Measurements from ENCODE around the gene TEDC2.
"Not testable (repeated sequence)": the region's sequence is repeated elsewhere in the genome, so short reads cannot be mapped to it uniquely, and the experiment has no call there.

TEDC2 gene

GRCh38 chr16:2438121-2438520, 21.8 kb upstream of the TEDC2 start:
- DNase-seq (ENCODE audit: low spot score) = no peak

GRCh38 chr16:2439598-2439997, 20.3 kb upstream of the TEDC2 start:
- no peak for DNase-seq (ENCODE audit: low spot score)

DNA sequence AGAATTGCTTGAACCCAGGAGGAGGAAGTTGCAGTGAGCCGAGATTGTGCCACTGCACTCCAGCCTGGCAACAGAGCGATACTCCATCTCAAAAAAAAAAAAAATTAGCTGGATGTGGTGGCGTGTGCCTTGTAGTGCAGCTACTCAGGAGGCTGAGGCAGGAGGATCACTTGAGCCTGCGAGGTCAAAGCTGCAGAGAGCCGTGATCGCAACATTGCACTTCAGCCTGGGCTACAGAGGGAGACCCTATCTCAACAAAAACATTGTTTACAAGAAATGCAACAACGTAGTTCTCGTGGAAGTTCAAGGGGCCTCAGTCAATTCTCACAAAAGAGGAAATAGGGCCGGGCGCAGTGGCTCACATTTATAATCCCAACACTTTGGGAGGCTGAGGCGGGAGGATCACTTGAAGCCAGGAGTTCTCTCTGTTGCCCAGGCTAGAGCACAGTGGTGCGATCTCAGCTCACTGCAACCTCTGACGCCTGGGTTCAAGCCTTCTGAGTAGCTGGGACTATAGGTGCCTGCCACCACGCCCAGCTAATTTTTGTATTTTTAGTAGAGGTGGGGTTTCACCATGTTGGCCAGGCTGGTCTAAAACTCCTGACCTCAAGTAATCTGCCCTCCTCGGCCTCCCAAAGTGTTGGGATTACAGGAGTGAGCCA, 18.6 kb upstream of the TEDC2 start:
- DNase-seq (ENCODE audit: low spot score) = not testable (repeated sequence)

GRCh38 chr16:2443555-2443954, 16.4 kb upstream of the TEDC2 start:
- no peak for DNase-seq (ENCODE audit: low spot score)

GRCh38 chr16:2447920-2448583, 11.9 kb upstream of the TEDC2 start:
- DNase-seq (ENCODE audit: low spot score) = peak; percentile 23

DNA sequence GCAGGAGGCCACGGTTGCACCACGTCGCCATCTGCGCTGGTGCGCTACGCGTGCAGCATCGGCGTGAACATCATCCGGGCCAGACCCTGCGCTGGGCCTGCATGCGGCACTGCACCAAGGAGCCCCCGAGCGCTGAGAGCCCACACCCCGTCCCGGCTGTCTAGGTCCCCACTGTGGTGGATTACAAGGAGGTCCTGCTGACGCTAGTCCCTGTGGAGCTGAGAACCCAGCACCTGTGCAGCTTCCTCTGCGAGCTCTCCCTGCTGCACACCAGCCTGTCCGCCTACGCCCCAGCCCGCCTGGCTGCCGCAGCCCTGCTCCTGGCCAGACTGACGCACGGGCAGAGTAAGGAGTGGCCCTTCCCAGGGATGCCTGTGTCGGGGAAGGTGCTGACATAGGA, 10.8 kb upstream of the TEDC2 start:
- DNase-seq (ENCODE audit: low spot score) = no peak

GRCh38 chr16:2450535-2450934, 9.4 kb upstream of the TEDC2 start:
- DNase-seq (ENCODE audit: low spot score) = no peak

DNA sequence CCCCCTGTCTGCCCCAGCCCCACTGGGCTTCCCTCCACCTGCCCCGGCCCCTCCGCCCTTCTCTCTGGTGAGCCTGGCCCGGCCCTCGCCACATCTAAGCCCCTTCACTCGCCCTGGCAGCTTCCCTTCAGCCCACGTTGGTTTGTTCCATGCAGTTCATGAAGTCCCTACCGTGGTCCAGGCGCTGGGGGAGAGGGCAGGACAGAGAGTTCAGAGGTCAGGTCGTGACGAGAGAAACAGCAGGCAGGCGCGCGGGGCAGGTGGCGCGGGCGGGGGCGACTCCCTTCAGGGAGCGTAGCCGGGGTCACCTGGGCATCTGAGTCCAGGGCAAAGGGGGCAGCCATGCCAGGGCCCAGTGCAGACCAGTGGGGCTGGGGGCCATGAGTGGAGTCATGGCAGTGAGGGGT, 8.9 kb upstream of the TEDC2 start:
- DNase-seq (ENCODE audit: low spot score) = no peak

GRCh38 chr16:2451851-2452320, 8.0 kb upstream of the TEDC2 start:
- DNase-seq (ENCODE audit: low spot score) = no peak

DNA sequence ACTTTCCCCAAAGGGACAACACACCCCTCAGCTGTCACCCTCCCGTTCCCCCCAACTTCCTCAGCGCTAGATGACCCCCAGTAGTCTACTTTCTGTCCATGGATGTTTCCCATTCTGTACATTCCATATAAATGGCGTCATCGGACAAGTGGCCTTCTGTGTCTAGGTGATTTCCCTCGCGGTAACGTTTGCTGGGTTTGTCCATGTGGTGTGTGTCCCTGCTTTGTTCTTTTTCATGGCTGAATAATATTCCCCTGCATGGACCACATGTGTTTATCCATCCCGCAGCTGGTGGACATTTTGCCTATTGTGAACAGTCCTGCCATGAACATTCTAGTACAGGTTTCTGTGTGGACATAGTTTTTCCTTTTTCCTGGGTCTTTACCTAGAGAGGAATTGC, 7.3 kb upstream of the TEDC2 start:
- no peak for DNase-seq (ENCODE audit: low spot score)

DNA sequence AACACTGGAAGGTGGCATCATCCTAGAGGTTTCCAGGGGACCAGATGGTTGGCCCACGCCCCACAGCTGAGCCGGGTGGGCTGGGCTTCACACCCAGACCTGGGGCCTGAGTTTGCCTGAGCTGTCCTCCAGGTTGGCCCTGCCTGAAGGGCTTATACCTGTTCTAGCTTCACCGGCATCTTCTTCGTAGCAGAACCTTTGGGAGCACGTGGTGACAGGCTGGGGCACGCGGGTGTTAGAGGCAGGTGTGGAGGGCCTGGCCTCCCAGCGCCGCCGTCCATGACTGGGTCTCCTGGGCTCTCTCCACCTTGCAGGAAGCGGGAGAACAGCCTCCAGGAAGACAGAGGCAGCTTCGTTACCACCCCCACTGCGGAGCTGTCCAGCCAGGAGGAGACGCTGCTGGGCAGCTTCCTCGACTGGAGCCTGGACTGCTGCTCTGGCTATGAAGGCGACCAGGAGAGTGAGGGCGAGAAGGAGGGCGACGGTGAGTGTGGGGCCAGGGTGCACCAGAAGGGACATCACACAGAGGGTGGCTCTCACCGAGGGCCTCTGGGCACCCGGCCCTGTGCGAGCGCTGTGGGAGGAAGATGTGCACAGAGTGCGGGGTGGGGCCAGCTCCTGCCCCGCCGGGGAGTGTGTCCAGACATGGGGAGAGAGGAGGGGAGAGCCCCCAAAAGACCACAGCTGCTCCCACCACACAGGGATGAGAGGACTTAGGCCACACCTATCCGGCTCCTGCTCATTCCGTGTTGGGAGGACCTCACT, 4.6 kb upstream of the TEDC2 start:
- no peak for DNase-seq (ENCODE audit: low spot score)

- DNase-seq (ENCODE audit: low spot score) = no peak
These were observed 3.3 kb upstream of the TEDC2 start for GRCh38 chr16:2456551-2457153.

GRCh38 chr16:2457267-2457666, 2.6 kb upstream of the TEDC2 start:
- no peak for DNase-seq (ENCODE audit: low spot score)

GRCh38 chr16:2457946-2458345, 2.0 kb upstream of the TEDC2 start:
- DNase-seq (ENCODE audit: low spot score) = no peak

DNA sequence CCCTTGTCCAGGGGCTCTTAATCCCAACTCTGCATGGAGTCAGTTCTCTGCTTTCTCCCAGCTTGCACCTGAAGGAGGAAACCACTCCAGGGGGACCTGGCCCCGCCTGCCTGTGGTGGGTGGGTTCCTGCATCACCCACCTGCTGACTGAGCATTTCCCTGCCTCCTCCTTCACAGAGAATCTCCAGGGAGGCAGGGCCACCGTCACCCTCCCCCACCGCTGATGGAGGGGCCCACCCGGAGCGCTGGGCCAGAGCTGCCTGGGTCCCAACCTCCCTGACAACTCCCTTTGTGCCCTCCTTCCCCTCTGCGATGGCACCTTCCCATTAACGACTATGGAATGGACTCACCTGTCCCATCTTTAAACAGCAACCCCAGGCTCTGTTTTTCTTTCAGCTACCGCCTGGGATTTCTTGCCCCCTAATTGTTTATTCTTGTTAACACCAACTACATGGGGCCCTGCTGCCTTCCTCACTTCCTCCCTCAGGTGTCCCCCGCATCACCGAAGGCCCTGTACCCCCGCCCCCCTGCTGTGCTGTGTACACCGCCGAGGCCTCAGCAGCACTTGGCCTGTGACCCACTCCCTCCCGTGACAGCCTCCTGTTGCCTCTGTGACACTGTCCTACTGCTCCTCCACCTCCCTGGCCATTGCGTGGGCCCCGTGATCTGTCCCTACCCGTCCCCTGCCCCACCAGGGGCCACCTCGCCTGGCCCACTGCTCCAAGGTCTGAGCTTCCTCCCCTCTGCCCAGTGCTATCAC, 842 bp upstream of the TEDC2 start:
- DNase-seq (ENCODE audit: low spot score) = no peak

- DNase-seq (ENCODE audit: low spot score) = no peak
These were observed 443 bp downstream of the TEDC2 start for GRCh38 chr16:2460391-2460713.

GRCh38 chr16:2460916-2461315, 1.0 kb downstream of the TEDC2 start:
- DNase-seq (ENCODE audit: low spot score) = no peak

DNA sequence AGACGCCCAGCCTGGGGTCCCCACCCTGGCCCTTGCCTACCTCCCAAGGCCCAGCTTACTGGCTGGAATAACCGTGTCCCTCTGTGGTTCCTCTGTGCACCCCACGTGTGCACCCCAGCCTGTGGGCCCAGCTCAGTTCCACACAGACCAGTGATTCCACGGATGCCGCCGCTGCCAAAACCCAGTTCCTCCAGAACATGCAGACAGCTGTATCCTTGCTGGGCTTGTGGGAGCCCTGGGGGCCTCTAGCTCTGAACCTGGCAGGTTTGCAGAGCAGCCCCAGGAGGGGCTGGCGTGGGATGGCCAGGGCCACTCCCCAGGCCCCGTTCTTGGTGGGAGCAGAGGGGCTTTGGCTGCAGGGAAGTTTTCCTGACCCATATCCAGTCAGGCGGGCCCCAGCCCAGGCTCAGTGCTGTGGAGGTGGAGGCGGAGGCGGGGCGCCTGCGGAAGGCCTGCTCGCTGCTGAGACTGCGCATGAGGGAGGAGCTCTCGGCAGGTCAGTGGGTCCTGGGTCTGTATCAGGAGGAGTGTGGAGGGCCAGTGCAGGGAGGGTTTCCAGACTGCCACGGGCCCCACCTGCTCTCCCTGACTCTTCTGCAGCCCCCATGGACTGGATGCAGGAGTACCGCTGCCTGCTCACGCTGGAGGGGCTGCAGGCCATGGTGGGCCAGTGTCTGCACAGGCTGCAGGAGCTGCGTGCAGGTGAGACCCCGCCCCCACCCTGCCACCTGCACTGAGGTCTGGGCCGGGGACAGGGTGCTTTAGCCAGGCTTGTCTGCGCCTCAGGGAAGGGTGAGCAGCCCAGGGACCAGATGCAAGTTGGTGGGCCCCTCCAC, 2.3 kb downstream of the TEDC2 start:
- DNase-seq (ENCODE audit: low spot score) = no peak

DNA sequence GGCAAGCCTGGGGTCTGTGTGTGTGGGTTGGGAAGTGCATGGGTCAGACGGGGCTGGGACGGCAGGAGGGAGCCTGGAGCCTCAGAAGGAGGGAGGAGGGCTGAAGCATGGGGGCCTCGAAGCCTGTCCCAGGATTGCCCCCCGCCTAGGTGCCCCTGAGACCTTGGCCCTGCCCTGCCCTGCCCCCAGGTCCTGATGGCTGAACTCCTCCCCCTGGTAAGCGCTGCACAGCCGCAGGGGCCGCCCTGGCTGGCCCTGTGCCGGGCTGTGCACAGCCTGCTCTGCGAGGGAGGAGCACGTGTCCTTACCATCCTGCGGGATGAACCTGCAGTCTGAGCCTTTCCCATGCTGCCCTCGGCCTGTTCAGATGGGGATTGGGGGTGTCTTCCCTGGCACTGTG, 4.4 kb downstream of the TEDC2 start:
- no peak for DNase-seq (ENCODE audit: low spot score)

DNA sequence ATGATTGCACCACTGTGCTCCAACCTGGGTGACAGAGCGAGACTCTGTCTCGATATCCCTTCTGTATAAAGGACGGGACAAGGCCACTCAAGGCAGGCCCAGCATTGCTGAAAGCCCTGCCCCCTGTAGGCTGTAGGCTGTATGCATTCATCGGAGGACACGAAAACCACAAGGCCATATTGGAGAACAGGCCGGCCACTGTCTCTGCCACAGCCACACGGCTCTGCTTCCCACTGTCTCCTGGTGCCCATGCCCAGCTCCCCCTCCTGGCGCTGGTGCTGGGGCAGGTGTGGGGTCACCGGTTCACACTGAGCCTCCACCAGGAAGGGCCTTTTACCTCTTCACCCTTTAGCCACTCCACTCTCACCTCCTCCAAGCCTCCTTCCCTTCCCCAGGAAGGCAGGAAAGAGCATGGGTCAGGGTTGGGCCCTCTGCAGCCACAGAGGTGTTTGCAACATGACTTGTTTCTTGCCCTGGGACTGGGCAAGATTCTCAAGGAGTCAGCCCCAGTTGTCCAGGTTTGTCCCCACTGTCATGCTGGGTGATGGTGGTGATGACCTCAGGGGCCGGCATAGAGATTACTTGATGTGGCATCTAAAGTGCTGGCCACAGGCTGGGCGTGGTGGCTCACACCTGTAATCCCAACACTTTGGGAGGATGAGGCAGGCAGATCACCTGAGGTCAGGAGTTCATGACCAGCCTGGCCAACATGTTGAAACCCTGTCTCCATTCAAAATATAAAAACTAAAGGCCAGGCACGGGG, 5.9 kb downstream of the TEDC2 start:
- DNase-seq (ENCODE audit: low spot score) = no peak

Data from kidney tubule cell (primary cell).